Cardiac fibroblast (primary cell): ENCODE results near the gene FTSJ1.
A peak's percentile ranks its signal among the peaks of the same experiment; 100 is the strongest.

ENCODE experiments used
- DNase-seq, 2 donors: peaks; one replicate each; pipeline versions ENCODE4 v3.0.0 to v3.0.0-alpha.2; 2010; ENCODE audit warnings: low read depth in 2 of 2
- H3K4me3 ChIP-seq, 2 donors: replicated peaks in 1 of 2; 1 replicate in 1 of 2; 2 replicates in 1 of 2; pipeline ENCODE4 v1.5.1; 2011; ENCODE audit warnings: low read depth in 2 of 2, low read length in 2 of 2, mild to moderate bottlenecking in 2 of 2, moderate library complexity in 1 of 2
- CTCF ChIP-seq: IDR thresholded peaks from one replicate; pipeline ENCODE4 v1.5.1; 2011; ENCODE audit warnings: low read depth, mild to moderate bottlenecking, low read length, inconsistent platforms

FTSJ1 gene

GRCh38 chrX:48472225-48472624 lies 3.8 kb upstream of the FTSJ1 start:
- no peak for TF ChIP-seq CTCF
- DNase-seq: no peak
- H3K4me3 ChIP-seq: no peak overlapping the region

- DNase-seq: peak in 1 of 2 donors; percentile 27
- TF ChIP-seq CTCF: no peak
- no peak overlapping the region for H3K4me3 ChIP-seq
These were observed 2.9 kb upstream of the FTSJ1 start for GRCh38 chrX:48472851-48473703.

GRCh38 chrX:48473704-48473990 lies 2.4 kb upstream of the FTSJ1 start:
- no peak overlapping the region for H3K4me3 ChIP-seq
- no peak for TF ChIP-seq CTCF
- DNase-seq: no peak

GRCh38 chrX:48474127-48474526 lies 1.9 kb upstream of the FTSJ1 start:
- DNase-seq: peak; percentile 20 to 47
- peak; percentile 35 for TF ChIP-seq CTCF
- no peak overlapping the region for H3K4me3 ChIP-seq

GRCh38 chrX:48474581-48474980 lies 1.4 kb upstream of the FTSJ1 start:
- TF ChIP-seq CTCF: no peak
- DNase-seq: no peak
- H3K4me3 ChIP-seq: no peak overlapping the region

- DNase-seq: no peak
- H3K4me3 ChIP-seq: peak overlapping the region; percentile 80
- no peak for TF ChIP-seq CTCF
These were observed 703 bp upstream of the FTSJ1 start for GRCh38 chrX:48475296-48475695.

GRCh38 chrX:48476919-48477318 lies 920 bp downstream of the FTSJ1 start:
- no peak for TF ChIP-seq CTCF
- H3K4me3 ChIP-seq: peak overlapping the region; percentile 80
- DNase-seq: no peak
